HCT116 (cell line): ENCODE data around the gene IMMP2L. TPM values are rescaled to one million over a fixed set of nuclear protein-coding genes. Genes with fewer than 3 reads are reported as not detected.

ENCODE experiments used
- ATAC-seq: fragments of 200-7000 bp; cut with Tn5 transposase; 2 replicates; pipeline ENCODE4 v1.9.1; 2020; ENCODE audit warnings: mild to moderate bottlenecking, moderate library complexity
- BruUV-seq: library from RNA; stranded (reverse); fragments of 400-500 nt; replicated peaks from 2 replicates; lab custom pipeline; 2021; lab: Mats Ljungman, UMichigan
- CTCF ChIA-PET: fragments of 300-600 bp; sonication (Branson Sonifier 250); formaldehyde crosslinking; loops from one replicate; lab custom pipeline; 2021; ENCODE audit warnings: antibody characterized with exemption; lab: Charles Lee
- POLR2A ChIA-PET: fragments of 300-600, 350-600 bp; sonication (Branson Sonifier 250); formaldehyde crosslinking; loops from one replicate; lab custom pipeline; 2021; ENCODE audit warnings: antibody characterized with exemption; lab: Charles Lee
- RAD21 ChIA-PET, 2 experiments: fragments of 300-600 bp; sonication (Branson Sonifier 250); formaldehyde crosslinking; loops; one replicate each; lab custom pipeline; 2023; ENCODE audit warnings: low total read pairs in 2 of 2; ENCODE audit not compliant: uncharacterized antibody in 2 of 2, unreplicated experiment in 2 of 2, low non-redundant PET in 1 of 2; lab: Charles Lee
- DNase-seq: peaks from one replicate; pipeline ENCODE4 v3.0.0-alpha.2; 2010; ENCODE audit warnings: low read depth, low spot score
- H2AFZ ChIP-seq: fragments of 200-600 bp; shearing (Covaris generic), sonication (generic); 2 replicates; pipeline ENCODE4 v1.6.1; 2017; ENCODE audit warnings: low read depth, mixed run types, mixed read lengths, antibody characterized with exemption, low read length; ENCODE audit not compliant: poor library complexity, severe bottlenecking
- H3K27ac ChIP-seq: 2 replicates; pipeline ENCODE4 v1.5.1; 2012; ENCODE audit warnings: low read depth, low read length
- H3K27me3 ChIP-seq: fragments of 200-600 bp; sonication (generic); 2 replicates; pipeline ENCODE4 v1.6.1; 2016; ENCODE audit warnings: mixed run types, low read length, mixed read lengths; ENCODE audit not compliant: insufficient read depth
- H3K36me3 ChIP-seq, 2 experiments: fragments of 200-500 bp in 1 of 2; fragments of 200-600 bp in 1 of 2; sonication (Bioruptor generic) in 1 of 2; sonication (generic) in 1 of 2; 2 replicates each; pipeline versions ENCODE4 v1.5.1 to v1.6.1; 2014 to 2016; ENCODE audit warnings: low read length in 2 of 2, inconsistent platforms in 1 of 2, mixed read lengths in 1 of 2, mixed run types in 1 of 2; ENCODE audit not compliant: insufficient read depth in 2 of 2, control insufficient read depth in 1 of 2
- H3K4me1 ChIP-seq, 2 experiments: fragments of 200-600 bp in 1 of 2; sonication (generic) in 1 of 2; 2 replicates each; pipeline versions ENCODE4 v1.5.1 to v1.6.1; 2012 to 2017; ENCODE audit warnings: low read length in 2 of 2, inconsistent platforms in 1 of 2, mild to moderate bottlenecking in 1 of 2, mixed read lengths in 1 of 2, mixed run types in 1 of 2, moderate library complexity in 1 of 2; ENCODE audit not compliant: insufficient read depth in 2 of 2, control insufficient read depth in 1 of 2
- H3K4me2 ChIP-seq: fragments of 200-600 bp; sonication (generic); 2 replicates; pipeline ENCODE4 v1.6.1; 2017; ENCODE audit warnings: mixed run types, low read length, mixed read lengths
- H3K4me3 ChIP-seq, 2 experiments: fragments of 200-600 bp in 1 of 2; sonication (generic) in 1 of 2; replicated peaks in 1 of 2; 2 replicates each; pipeline ENCODE4 v1.5.1; 2011 to 2016; ENCODE audit warnings: low read length in 2 of 2, control low read depth in 1 of 2, low read depth in 1 of 2, mild to moderate bottlenecking in 1 of 2, mixed read lengths in 1 of 2, mixed run types in 1 of 2
- H3K79me2 ChIP-seq: fragments of 200-600 bp; sonication (generic); 2 replicates; pipeline ENCODE4 v1.6.1; 2017; ENCODE audit warnings: mild to moderate bottlenecking, mixed run types, low read length, moderate library complexity, mixed read lengths; ENCODE audit not compliant: insufficient read depth
- H3K9ac ChIP-seq: fragments of 200-600 bp; sonication (generic); 2 replicates; pipeline ENCODE4 v1.6.1; 2016; ENCODE audit warnings: low read length, mixed read lengths
- H3K9me2 ChIP-seq: fragments of 200-600 bp; sonication (generic), shearing (Covaris generic); 2 replicates; pipeline ENCODE4 v1.6.1; 2017; ENCODE audit warnings: mixed run types, mild to moderate bottlenecking, moderate library complexity; ENCODE audit not compliant: insufficient read depth
- H3K9me3 ChIP-seq, 2 experiments: fragments of 200-500 bp in 1 of 2; fragments of 200-600 bp in 1 of 2; sonication (Bioruptor generic) in 1 of 2; sonication (generic) in 1 of 2; 2 replicates each; pipeline ENCODE4 v1.6.1; 2014 to 2017; ENCODE audit warnings: low read length in 2 of 2, mixed read lengths in 2 of 2, inconsistent platforms in 1 of 2, low read depth in 1 of 2, mild to moderate bottlenecking in 1 of 2, mixed run types in 1 of 2, moderate library complexity in 1 of 2; ENCODE audit not compliant: control insufficient read depth in 1 of 2, insufficient read depth in 1 of 2
- H4K20me1 ChIP-seq: fragments of 200-600 bp; sonication (generic), shearing (Covaris generic); 2 replicates; pipeline ENCODE4 v1.6.1; 2017; ENCODE audit warnings: mixed run types, mild to moderate bottlenecking, moderate library complexity; ENCODE audit not compliant: insufficient read depth
- CBX3 ChIP-seq: IDR thresholded peaks from 2 replicates; pipeline ENCODE4 v1.6.1; 2012; ENCODE audit warnings: low read depth
- CEBPB ChIP-seq: IDR thresholded peaks from 2 replicates; pipeline ENCODE4 v1.6.1; 2012; ENCODE audit warnings: low read depth
- EZH2 ChIP-seq: fragments of 200-600 bp; sonication (generic); IDR thresholded peaks from 2 replicates; pipeline ENCODE4 v1.6.1; 2017; ENCODE audit warnings: antibody characterized with exemption, mixed run types
- MAX ChIP-seq: IDR thresholded peaks from 2 replicates; pipeline ENCODE4 v1.6.1; 2012
- POLR2A ChIP-seq: IDR thresholded peaks from 2 replicates; pipeline ENCODE4 v1.7.0; 2011; ENCODE audit warnings: borderline replicate concordance; ENCODE audit not compliant: insufficient read depth, insufficient read length; ENCODE audit errors: extremely low read depth
- SIN3A ChIP-seq: IDR thresholded peaks from 2 replicates; pipeline ENCODE4 v1.6.1; 2012; ENCODE audit warnings: low read depth
- YY1 ChIP-seq: IDR thresholded peaks from 2 replicates; pipeline ENCODE4 v1.6.1; 2011; ENCODE audit warnings: low read length, low read depth, moderate library complexity, mild to moderate bottlenecking; ENCODE audit not compliant: insufficient replicate concordance; ENCODE audit errors: extremely low read depth
- ZBTB33 ChIP-seq: IDR thresholded peaks from 2 replicates; pipeline ENCODE4 v1.6.1; 2011; ENCODE audit warnings: mild to moderate bottlenecking, low read length, moderate library complexity; ENCODE audit not compliant: insufficient replicate concordance; ENCODE audit errors: extremely low read depth
- ZFX ChIP-seq: fragments of 450-650 bp; IDR thresholded peaks from 2 replicates; pipeline ENCODE4 v1.6.1; 2017
- ZNF274 ChIP-seq: fragments of 200-500 bp; sonication (Bioruptor generic); IDR thresholded peaks from 2 replicates; pipeline ENCODE4 v1.6.1; 2014; ENCODE audit warnings: mild to moderate bottlenecking, low read depth, low read length, inconsistent platforms
- intact Hi-C: fragments of 100-400 bp; cut with micrococcal nuclease; formaldehyde crosslinking; loops from 2 replicates; pipeline ENCODE4 v1.10.0; 2022
- total RNA-seq: library from RNA; stranded (reverse); gene quantifications from one replicate; pipeline ENCODE4 v1.2.1, GENCODE V29; 2021; ENCODE audit not compliant: unreplicated experiment
- TF ChIP-seq, protein P1 (sequence below): IDR thresholded peaks from 2 replicates; pipeline ENCODE4 v1.6.1; 2012

The IMMP2L gene
- total RNA-seq, 1 experiment from 2014 or later: 21.1 TPM

GRCh38 chr7:111180338-111180737, 382.0 kb downstream of the IMMP2L start:
- Histone ChIP-seq H3K9ac (no peak overlapping the region), H3K27me3 (no peaks in the 10 kb centered on the region), H3K27ac (no peak overlapping the region), H3K79me2 (no peaks in the 10 kb centered on the region), H4K20me1 (no peaks in the 10 kb centered on the region), H2AFZ (no peak overlapping the region), H3K9me2 (no peaks in the 10 kb centered on the region), H3K4me3 (no peak overlapping the region), H3K4me2 (no peak overlapping the region), H3K9me3 (no peaks in the 10 kb centered on the region), H3K36me3 (no peaks in the 10 kb centered on the region)
- ChIA-PET POLR2A (no interaction called here), RAD21 (no interaction called here), CTCF (no interaction called here)
- no TSS peak for BruUV-seq
- intact Hi-C loops: no loop called here
- ATAC-seq: no peak
- TF ChIP-seq ZNF274 (no peak), YY1 (no peak), CBX3 (no peak), MAX (no peak), ZFX (no peak), EZH2 (no peak), SIN3A (no peak), ZBTB33 (no peak), POLR2A (no peak), CEBPB (no peak)
- TF ChIP-seq, protein P1, sequence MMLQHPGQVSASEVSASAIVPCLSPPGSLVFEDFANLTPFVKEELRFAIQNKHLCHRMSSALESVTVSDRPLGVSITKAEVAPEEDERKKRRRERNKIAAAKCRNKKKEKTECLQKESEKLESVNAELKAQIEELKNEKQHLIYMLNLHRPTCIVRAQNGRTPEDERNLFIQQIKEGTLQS: no peak
- TF ChIP-seq, all 23 proteins: peak for 0
- DNase-seq: no peak
- H3K4me1 ChIP-seq: no peaks in the 10 kb centered on the region
